T-helper 2 cell (primary cell): ENCODE data around the gene LDB3.
A peak's percentile ranks its signal among the peaks of the same experiment; 100 is the strongest.

Experiments used
- DNase-seq, 5 experiments: peaks; one replicate each; pipeline versions ENCODE4 v3.0.0 to v3.0.0-alpha.2; 2012 to 2022

LDB3 gene

DNA sequence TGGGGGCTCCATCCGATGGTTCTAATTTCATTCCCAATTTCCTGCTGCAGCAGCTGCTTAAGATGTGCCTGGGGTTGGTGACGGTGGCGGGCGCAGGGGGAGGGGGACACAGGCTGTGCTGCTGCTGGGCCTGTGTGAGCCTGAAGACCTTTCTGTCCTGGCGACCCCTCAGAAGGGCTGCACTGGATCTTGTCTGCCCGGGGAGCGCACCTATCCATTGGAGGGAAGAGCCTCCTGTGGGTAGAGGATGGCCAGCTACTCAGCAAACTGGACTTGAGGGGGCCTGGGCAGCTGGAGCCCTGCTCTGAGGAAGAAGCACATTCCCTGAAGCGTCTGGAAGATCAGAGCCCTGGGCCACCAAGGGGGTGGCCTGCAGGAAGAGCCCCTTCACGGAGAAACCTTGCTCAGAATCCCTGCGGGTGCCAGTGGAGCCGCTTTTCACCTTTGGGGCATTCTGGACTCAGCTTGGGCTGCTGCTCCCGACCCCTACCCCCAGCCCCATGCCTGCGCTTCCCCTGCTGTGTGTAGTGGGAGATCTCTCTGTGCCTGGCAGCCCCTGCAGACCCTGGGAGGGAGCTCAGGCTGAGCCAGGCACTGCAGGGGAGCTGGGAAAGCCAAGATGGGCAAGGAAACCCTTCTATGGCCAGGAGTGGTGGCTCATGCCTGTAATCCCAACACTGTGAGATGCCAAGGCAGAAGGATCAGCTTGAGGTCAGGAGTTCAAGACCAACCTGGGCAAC is 17.8 kb downstream of the LDB3 start:
- DNase-seq, result no peak

- no peak for DNase-seq
Observed at GRCh38 chr10:86686972-86687371, 18.7 kb downstream of the LDB3 start.

GRCh38 chr10:86687750-86688149 is 19.4 kb downstream of the LDB3 start:
- DNase-seq, result no peak

- peak in 4 of 5 experiments; percentile 14 to 69 (median 28) for DNase-seq
Observed at GRCh38 chr10:86688398-86688921, 20.1 kb downstream of the LDB3 start.

DNA sequence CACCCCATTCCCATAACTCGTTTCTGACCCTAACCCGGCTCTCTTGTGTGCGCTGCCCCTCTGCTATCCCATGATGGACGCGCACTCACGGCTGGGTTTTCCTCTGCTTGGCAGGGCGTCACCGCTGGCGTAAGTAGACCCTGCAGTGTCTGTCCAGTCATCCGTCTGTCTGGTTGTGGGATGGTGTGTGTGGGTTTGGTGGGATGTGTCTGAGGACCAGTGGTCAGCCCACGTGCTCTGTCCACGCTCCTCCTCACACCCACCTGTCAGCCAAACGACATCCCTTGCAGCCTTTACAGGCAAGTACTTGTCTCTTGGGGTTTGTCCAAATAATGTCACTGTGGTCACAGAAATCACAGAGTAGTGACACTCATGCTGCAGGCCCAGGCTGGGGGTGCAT is 20.8 kb downstream of the LDB3 start:
- DNase-seq, result no peak

GRCh38 chr10:86690231-86690630 is 21.9 kb downstream of the LDB3 start:
- DNase-seq, result no peak

- no peak for DNase-seq
Observed at GRCh38 chr10:86690657-86691084, 22.4 kb downstream of the LDB3 start.

- DNase-seq, result no peak
Observed at GRCh38 chr10:86691333-86692022, 23.2 kb downstream of the LDB3 start.

- no peak for DNase-seq
Observed at GRCh38 chr10:86692023-86692514, 23.8 kb downstream of the LDB3 start.

DNA sequence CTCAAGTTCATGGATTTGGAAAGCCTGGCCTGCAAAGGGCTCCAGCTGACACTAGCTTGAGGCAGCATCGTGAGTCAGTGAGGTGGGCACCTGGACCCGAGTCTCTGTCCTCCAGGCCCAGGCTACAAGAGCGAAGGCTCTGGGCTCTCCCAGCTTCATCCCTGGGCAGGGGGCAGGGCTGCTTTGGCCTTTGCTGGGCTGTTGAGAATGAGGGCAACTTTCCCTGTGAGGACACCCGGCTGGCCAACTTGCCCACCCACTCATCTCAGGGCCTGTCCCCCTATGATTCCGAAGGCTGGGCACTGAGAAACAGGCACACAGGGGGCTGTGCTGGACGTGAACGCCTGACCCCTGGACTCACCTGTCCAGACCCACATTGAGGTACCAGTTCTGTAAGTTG is 24.4 kb downstream of the LDB3 start:
- DNase-seq, result no peak

DNA sequence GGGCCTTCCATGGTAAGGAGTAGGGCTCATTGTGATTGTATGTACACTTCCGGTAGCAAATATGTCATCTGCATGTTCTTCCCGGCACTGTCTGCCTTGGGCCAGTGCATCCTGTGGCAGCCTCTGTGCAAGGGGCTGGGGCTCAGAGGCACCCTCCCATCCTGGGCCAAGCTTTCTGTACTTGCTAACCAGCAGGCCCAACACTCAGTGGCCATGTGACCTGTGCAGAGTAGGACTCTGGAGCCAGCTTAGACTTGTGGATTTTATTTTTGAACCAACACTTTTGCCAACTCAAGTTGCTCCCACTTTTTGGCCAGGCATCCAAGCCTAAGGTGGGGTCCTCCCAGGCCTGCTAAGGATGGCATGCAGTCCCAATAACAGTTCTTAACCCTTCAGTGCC is 25.0 kb downstream of the LDB3 start:
- no peak for DNase-seq

DNA sequence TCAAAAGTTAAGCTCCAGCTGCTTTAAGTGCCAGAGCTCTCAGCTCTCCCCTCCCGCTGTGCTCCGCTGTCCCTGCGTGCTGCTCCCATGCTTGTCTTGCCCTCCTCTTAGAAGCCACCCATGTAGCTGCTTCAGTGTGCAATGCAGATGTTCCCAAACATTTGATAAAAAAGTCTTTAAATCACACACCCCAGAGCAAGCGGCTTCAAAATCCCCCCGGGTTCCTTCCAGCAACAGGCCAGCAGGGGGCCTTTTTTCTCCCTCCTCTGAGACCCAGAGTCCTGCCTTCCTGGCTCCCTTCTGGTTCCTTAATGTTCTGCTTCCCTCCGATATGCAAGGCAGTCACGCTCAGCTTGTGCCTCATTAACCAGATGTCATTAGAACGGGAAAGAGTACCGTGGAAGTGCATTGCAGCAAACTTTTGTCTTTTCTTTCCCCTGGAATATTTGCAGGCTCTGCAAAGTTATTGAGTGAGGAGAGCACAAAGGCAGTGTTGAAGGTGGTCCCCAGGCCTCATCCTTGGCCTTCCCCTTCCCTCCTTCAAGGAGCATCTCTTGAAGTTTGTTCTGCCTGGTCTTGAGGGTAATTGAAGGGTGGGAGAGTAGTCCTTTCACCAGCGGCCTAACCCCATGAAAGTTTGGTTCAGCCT is 25.5 kb downstream of the LDB3 start:
- peak in 3 of 5 experiments; percentile 9 to 26 (median 13) for DNase-seq

GRCh38 chr10:86698207-86698940 is 30.1 kb downstream of the LDB3 start:
- DNase-seq, result no peak

DNA sequence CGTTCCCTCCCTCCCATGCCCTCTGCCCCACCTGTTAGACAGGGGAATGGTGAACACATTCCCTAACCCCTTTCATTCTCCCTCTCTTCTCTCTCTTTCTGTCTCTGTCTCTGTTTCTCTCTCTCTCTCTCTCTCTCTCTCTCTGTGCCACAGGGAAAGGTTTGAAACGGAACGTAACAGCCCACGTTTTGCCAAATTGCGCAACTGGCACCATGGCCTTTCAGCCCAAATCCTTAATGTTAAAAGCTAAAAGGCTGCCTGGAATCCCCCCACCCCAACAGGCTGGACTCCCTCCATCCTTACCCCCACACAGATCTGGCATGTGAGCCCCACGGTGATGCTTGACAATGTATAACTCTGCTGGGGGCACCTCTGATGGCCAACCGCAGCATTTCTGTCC is 30.8 kb downstream of the LDB3 start:
- no peak for DNase-seq

DNA sequence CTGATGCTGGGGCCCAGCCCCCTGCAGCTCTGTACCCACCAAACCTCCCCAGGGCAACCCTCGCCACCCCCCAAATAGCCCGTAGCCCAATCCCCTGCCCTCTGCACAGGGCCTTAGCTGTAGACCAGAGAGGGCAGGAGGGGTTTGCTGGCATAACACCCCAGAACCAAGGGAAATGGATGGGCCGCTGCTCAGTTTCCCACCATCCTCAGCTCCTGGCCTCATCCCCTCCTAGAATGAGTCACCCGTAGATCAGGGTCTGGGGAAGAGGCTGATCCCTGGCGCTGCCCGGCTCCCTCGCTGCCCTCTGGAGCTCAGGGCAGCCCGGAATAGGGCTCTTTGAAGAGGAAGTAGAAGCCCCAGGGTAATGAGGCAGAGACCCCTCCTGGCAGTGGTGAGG is 31.2 kb downstream of the LDB3 start:
- DNase-seq, result no peak

DNA sequence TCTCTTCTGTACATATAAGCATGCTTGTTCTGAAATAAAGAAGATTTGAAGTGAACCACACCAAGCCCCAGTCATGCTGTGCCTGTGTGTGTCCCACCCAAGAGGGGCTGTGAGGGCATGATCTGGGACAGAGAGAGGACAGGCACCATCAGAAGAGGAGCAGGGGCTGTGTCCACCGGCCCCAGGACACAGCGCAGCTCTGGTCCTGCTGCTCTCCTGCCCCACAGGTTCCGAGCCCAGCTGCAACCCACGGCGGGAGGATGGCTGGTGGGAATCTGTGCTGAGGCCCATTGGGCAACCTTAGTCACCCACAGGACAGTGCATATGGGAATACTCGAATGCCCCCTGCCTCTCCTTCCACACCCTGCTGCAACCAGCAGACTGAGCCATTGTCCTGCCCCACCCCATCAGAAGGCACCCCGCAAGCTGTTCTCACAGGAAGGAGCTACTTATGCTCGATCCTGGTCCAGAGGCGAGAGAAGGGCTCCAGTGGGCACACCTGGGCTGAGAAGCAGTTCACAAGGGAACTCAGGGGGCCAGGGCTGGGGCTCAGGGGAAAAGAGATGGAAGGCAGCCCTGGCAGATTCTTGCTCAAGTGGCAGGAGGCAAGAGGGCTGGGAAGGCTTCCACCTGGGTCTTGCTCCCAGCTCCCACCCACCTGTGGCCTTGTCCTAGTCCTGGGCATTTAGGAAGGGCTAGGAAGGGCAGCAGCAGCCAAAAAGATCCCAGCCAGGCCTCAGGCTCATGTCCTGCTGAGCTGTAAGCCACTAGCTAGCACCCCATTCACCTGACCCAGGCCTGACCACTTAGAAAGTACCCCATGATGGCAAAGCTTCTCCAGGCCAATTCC is 31.9 kb downstream of the LDB3 start:
- DNase-seq, result no peak

DNA sequence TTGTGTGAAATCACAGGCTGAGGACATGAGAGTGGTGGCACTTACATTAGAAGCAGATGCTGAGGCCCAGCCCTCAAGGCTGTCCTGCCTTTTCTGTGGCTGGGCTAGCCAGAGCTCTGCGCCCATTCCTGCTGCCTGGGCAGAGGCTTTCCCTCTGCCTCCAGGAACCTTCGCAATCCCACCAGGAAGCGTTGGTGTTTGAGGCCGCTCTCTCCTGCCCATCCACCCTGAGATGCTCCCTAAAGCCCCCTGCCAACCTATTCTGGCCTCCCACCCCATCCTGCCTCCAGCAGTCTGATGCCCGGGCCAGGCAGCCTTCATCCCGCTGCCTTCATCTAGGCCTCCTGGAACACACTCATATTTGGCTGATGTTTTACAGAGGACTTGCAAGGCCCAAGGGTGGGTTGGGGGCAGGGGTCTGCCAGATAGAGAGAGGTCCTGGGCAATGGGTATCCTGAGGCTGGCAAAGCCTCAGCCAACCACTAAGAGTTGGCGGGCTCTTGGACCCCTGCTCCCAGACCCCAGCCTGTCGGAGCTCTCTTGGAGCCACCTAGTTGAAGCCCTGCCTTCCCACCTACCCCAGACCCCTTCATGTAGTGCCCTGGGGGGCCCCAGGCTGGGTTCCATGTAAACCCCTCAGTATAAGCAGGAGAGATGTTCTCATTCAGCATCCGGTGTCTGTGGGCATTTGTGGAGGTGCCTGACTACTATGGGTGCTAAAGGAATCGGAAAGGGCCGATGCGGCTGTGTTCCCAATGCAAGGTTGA is 32.7 kb downstream of the LDB3 start:
- DNase-seq, result no peak

- DNase-seq, result no peak
Observed at GRCh38 chr10:86703176-86703575, 34.9 kb downstream of the LDB3 start.

GRCh38 chr10:86705139-86705538 is 36.8 kb downstream of the LDB3 start:
- no peak for DNase-seq

DNA sequence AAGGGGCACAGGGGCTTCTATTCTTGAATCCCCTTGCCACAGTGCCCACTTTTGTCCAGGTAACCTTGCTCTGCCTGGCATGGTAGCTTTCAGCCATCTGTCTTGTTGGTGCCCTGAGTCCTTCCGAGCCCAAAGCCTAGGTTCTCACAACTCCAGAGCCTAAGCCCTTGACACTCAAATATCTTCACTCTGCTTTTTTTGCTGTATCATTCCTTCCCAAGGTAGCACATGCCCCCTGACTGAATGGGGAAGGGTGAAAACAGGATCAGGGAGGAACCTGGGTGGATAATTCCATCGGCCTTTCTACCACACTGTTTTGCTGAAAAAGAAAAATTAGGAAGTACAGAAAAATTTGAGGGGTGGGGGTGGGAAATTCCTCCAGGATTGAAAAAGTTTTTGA is 37.6 kb downstream of the LDB3 start:
- no peak for DNase-seq

- no peak for DNase-seq
Observed at GRCh38 chr10:86706401-86706841, 38.1 kb downstream of the LDB3 start.
